ENCODE results near the gene C13orf46.
"Not testable (repeated sequence)": the region's sequence is repeated elsewhere in the genome, so short reads cannot be mapped to it uniquely, and the experiment has no call there.

Gene C13orf46

GRCh38 chr13:113995051-113995601 lies 21.2 kb upstream of the C13orf46 start:
- in situ Hi-C loops (cut with MboI; ENCODE audit: low sequenced_read_pairs) = no loop called here

GRCh38 chr13:113992276-113993005 lies 18.6 kb upstream of the C13orf46 start:
- in situ Hi-C loops (cut with MboI; ENCODE audit: low sequenced_read_pairs) = no loop called here

- in situ Hi-C loops (cut with MboI; ENCODE audit: low sequenced_read_pairs) = no loop called here
Observed at GRCh38 chr13:113991676-113992179, 17.9 kb upstream of the C13orf46 start.

- in situ Hi-C loops (cut with MboI; ENCODE audit: low sequenced_read_pairs) = no loop called here
Observed at GRCh38 chr13:113991191-113991669, 17.4 kb upstream of the C13orf46 start.

GRCh38 chr13:113990321-113990837 lies 16.5 kb upstream of the C13orf46 start:
- in situ Hi-C loops (cut with MboI; ENCODE audit: low sequenced_read_pairs) = no loop called here

GRCh38 chr13:113989585-113990300 lies 15.9 kb upstream of the C13orf46 start:
- in situ Hi-C loops (cut with MboI; ENCODE audit: low sequenced_read_pairs) = no loop called here

GRCh38 chr13:113988859-113989258 lies 15.0 kb upstream of the C13orf46 start:
- in situ Hi-C loops (cut with MboI; ENCODE audit: low sequenced_read_pairs) = not testable (repeated sequence)

GRCh38 chr13:113982296-113982661 lies 8.4 kb upstream of the C13orf46 start:
- in situ Hi-C loops (cut with MboI; ENCODE audit: low sequenced_read_pairs) = no loop called here

- in situ Hi-C loops (cut with MboI; ENCODE audit: low sequenced_read_pairs) = no loop called here
Observed at GRCh38 chr13:113981611-113982295, 7.9 kb upstream of the C13orf46 start.

- in situ Hi-C loops (cut with MboI; ENCODE audit: low sequenced_read_pairs) = no loop called here
Observed at GRCh38 chr13:113981194-113981605, 7.3 kb upstream of the C13orf46 start.

- in situ Hi-C loops (cut with MboI; ENCODE audit: low sequenced_read_pairs) = no loop called here
Observed at GRCh38 chr13:113980489-113981064, 6.7 kb upstream of the C13orf46 start.

GRCh38 chr13:113979791-113980471 lies 6.1 kb upstream of the C13orf46 start:
- in situ Hi-C loops (cut with MboI; ENCODE audit: low sequenced_read_pairs) = no loop called here

GRCh38 chr13:113978741-113979481 lies 5.0 kb upstream of the C13orf46 start:
- in situ Hi-C loops (cut with MboI; ENCODE audit: low sequenced_read_pairs) = no loop called here

- in situ Hi-C loops (cut with MboI; ENCODE audit: low sequenced_read_pairs) = no loop called here
Observed at GRCh38 chr13:113977976-113978375, 4.1 kb upstream of the C13orf46 start.

- in situ Hi-C loops (cut with MboI; ENCODE audit: low sequenced_read_pairs) = no loop called here
Observed at GRCh38 chr13:113976711-113977684, 3.1 kb upstream of the C13orf46 start.

- in situ Hi-C loops (cut with MboI; ENCODE audit: low sequenced_read_pairs) = no loop called here
Observed at GRCh38 chr13:113975416-113975815, 1.5 kb upstream of the C13orf46 start.

GRCh38 chr13:113974304-113975281 lies 717 bp upstream of the C13orf46 start:
- in situ Hi-C loops (cut with MboI; ENCODE audit: low sequenced_read_pairs) = no loop called here

Data from HL-60/S4 (cell line).